ENCODE results near the gene KRTAP1-3.
"Not testable (repeated sequence)": the region's sequence is repeated elsewhere in the genome, so short reads cannot be mapped to it uniquely, and the experiment has no call there.

- TF ChIP-seq CTCF (conservative IDR thresholded peaks at IDR 0.05 in 1 of 2, IDR thresholded peaks at IDR 0.05 in 1 of 2; ENCODE audit: low read depth in 1 of 2, low read length in 2 of 2); EZH2 (IDR thresholded peaks at IDR 0.05; ENCODE audit: low read length, missing control alignments): not testable (repeated sequence)
Measured at GRCh38 chr17:41034346-41034935, at the start of gene KRTAP1-3.

Data from fibroblast of lung (primary cell).